HEK293T (cell line): ENCODE measurements around the gene AKAP7.

Experiments
- CTCF ChIA-PET: fragments of 350-600 bp; formaldehyde crosslinking; extraction: SDS; loops from one replicate; lab custom pipeline; 2021; ENCODE audit warnings: antibody characterized with exemption, inconsistent platforms; lab: Yijun Ruan, JAX
- POLR2A ChIA-PET: fragments of 350-600 bp; formaldehyde crosslinking; extraction: SDS; loops from one replicate; lab custom pipeline; 2020; ENCODE audit warnings: antibody characterized with exemption, inconsistent platforms; lab: Yijun Ruan, JAX
- DNase-seq: peaks from one replicate; pipeline ENCODE4 v3.0.0; 2012; ENCODE audit warnings: mixed read lengths; ENCODE audit errors: extremely low spot score
- ARNT ChIP-seq: fragments of 450-650 bp; IDR thresholded peaks from 2 replicates; pipeline ENCODE4 v1.6.1; 2017; ENCODE audit warnings: mild to moderate bottlenecking
- BHLHE40 ChIP-seq: fragments of 450-650 bp; IDR thresholded peaks from 2 replicates; pipeline ENCODE4 v1.6.1; 2016; ENCODE audit warnings: mild to moderate bottlenecking, moderate library complexity, borderline replicate concordance
- CTBP1 ChIP-seq: fragments of 450-650 bp; IDR thresholded peaks from 2 replicates; pipeline ENCODE4 v1.6.1; 2016; ENCODE audit warnings: borderline replicate concordance
- ELF4 ChIP-seq: fragments of 450-650 bp; IDR thresholded peaks from 2 replicates; pipeline ENCODE4 v1.6.1; 2017; ENCODE audit warnings: antibody characterized with exemption
- FOXA1 ChIP-seq: fragments of 450-650 bp; IDR thresholded peaks from 2 replicates; pipeline ENCODE4 v1.6.1; 2016; ENCODE audit warnings: mild to moderate bottlenecking
- FOXK2 ChIP-seq: fragments of 450-650 bp; IDR thresholded peaks from 2 replicates; pipeline ENCODE4 v1.6.1; 2016; ENCODE audit warnings: mild to moderate bottlenecking
- FOXM1 ChIP-seq: fragments of 450-650 bp; IDR thresholded peaks from 2 replicates; pipeline ENCODE4 v1.6.1; 2017; ENCODE audit warnings: mild to moderate bottlenecking, borderline replicate concordance
- HDGF ChIP-seq: fragments of 450-650 bp; IDR thresholded peaks from 2 replicates; pipeline ENCODE4 v1.6.1; 2017; ENCODE audit warnings: antibody characterized with exemption, borderline replicate concordance
- L3MBTL2 ChIP-seq: fragments of 450-650 bp; conservative IDR thresholded peaks from 2 replicates; pipeline ENCODE4 v1.6.1; 2016; ENCODE audit warnings: mild to moderate bottlenecking
- LEF1 ChIP-seq: fragments of 450-650 bp; IDR thresholded peaks from 2 replicates; pipeline ENCODE4 v1.6.1; 2017; ENCODE audit warnings: mild to moderate bottlenecking, borderline replicate concordance
- NFRKB ChIP-seq: fragments of 450-650 bp; IDR thresholded peaks from 2 replicates; pipeline ENCODE4 v1.6.1; 2016; ENCODE audit warnings: mild to moderate bottlenecking, moderate library complexity
- SP1 ChIP-seq: fragments of 450-650 bp; IDR thresholded peaks from 2 replicates; pipeline ENCODE4 v1.6.1; 2017
- SUZ12 ChIP-seq: fragments of 450-650 bp; IDR thresholded peaks from 2 replicates; pipeline ENCODE4 v1.6.1; 2016; ENCODE audit warnings: mild to moderate bottlenecking
- TARDBP ChIP-seq: fragments of 450-650 bp; IDR thresholded peaks from 2 replicates; pipeline ENCODE4 v1.6.1; 2016
- ZNF384 ChIP-seq: fragments of 450-650 bp; IDR thresholded peaks from 2 replicates; pipeline ENCODE4 v1.6.1; 2016
- TF ChIP-seq, protein P1 (sequence below): fragments of 450-650 bp; IDR thresholded peaks from 2 replicates; pipeline ENCODE4 v1.6.1; 2016

The AKAP7 gene

DNA sequence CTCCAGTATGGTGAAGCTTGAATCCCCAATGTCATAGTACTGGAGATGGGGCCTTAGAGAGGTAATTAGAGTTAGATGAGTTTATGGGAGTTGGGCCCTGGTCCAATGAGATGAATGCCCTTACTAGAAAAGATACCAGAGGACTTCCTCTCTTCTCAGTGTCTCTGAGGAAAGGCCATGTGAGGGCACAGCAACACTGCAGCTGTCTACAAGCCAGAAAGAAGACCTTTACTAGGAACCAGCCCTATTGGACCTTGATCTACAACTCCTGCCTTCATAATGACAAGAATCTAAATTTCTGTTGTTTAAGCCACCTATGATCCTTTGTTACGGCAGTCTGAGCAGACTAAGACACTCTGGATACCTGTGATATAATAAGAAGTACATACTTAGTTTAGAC, 31.4 kb upstream of the AKAP7 start:
- DNase-seq = no peak
- ChIA-PET CTCF (interaction anchor here (0.5 kb wide), 1 partner anchor 9 kb away, joined by 3 read pairs; no protein-coding TSS in a partner anchor), POLR2A (no interaction called here)
- no peak for TF ChIP-seq HDGF
- TF ChIP-seq ARNT = no peak
- no peak for TF ChIP-seq SUZ12
- no peak for TF ChIP-seq NFRKB
- no peak for TF ChIP-seq SP1
- no peak for TF ChIP-seq BHLHE40
- TF ChIP-seq FOXA1 = no peak
- no peak for TF ChIP-seq ELF4
- TF ChIP-seq L3MBTL2 = no peak
- no peak for TF ChIP-seq CTBP1
- no peak for TF ChIP-seq ZNF384
- TF ChIP-seq, protein P1, sequence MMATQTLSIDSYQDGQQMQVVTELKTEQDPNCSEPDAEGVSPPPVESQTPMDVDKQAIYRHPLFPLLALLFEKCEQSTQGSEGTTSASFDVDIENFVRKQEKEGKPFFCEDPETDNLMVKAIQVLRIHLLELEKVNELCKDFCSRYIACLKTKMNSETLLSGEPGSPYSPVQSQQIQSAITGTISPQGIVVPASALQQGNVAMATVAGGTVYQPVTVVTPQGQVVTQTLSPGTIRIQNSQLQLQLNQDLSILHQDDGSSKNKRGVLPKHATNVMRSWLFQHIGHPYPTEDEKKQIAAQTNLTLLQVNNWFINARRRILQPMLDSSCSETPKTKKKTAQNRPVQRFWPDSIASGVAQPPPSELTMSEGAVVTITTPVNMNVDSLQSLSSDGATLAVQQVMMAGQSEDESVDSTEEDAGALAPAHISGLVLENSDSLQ = no peak

DNA sequence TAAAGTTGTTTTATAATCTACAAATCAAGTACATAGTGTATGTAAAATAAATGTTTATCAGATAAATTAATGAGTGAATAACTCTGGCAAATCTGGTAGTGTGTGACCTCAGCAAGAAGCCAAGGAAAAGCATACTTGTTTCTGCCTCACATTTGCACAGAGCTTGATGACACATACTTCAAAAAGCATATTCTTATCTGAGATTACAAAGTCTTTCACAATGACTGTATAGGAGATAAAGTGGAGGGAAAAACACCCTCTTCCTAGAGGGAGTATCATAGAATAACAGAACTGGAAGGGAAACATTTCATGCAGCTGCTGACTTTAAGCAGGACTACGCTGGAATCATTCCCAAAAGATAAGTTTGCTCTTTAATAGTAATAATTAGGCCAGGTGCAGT, 28.1 kb upstream of the AKAP7 start:
- TF ChIP-seq NFRKB = no peak
- no peak for TF ChIP-seq L3MBTL2
- TF ChIP-seq FOXA1 = no peak
- TF ChIP-seq BHLHE40 = no peak
- no peak for TF ChIP-seq LEF1
- TF ChIP-seq ARNT = no peak
- TF ChIP-seq, protein P1 = no peak
- TF ChIP-seq CTBP1 = no peak
- no peak for TF ChIP-seq SUZ12
- TF ChIP-seq SP1 = no peak
- TF ChIP-seq ZNF384 = no peak
- TF ChIP-seq HDGF = no peak
- no peak for TF ChIP-seq TARDBP
- no peak for TF ChIP-seq FOXK2
- no peak for TF ChIP-seq FOXM1
- no peak for TF ChIP-seq ELF4
- no peak for DNase-seq
- POLR2A ChIA-PET = no interaction called here
- CTCF ChIA-PET = no interaction called here

DNA sequence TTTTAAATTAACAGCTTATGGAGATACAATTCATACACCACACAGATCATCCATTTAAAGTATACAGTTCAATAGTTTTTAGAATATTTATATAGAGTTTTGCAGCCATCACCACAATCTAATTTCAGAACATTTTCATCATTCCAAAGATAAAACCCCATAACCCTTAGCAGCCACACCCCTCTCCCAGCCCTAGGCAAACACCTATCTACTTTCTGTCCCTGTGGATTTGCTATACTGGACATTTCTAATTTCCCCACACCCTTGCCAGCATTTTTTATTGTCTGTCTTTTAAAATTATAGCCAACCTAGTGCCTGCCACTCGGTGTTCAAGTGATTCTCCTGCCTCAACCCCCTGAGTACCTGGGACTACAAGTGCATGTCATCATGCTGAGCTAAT, 23.0 kb upstream of the AKAP7 start:
- no peak for DNase-seq
- ChIA-PET POLR2A (no interaction called here), CTCF (interaction anchor here (0.6 to 1.4 kb wide), 2 partner anchors 45 to 227 kb away, joined by 3 to 6 read pairs; no protein-coding TSS in a partner anchor)
- TF ChIP-seq L3MBTL2 = no peak
- TF ChIP-seq SUZ12 = no peak
- TF ChIP-seq HDGF = no peak

DNA sequence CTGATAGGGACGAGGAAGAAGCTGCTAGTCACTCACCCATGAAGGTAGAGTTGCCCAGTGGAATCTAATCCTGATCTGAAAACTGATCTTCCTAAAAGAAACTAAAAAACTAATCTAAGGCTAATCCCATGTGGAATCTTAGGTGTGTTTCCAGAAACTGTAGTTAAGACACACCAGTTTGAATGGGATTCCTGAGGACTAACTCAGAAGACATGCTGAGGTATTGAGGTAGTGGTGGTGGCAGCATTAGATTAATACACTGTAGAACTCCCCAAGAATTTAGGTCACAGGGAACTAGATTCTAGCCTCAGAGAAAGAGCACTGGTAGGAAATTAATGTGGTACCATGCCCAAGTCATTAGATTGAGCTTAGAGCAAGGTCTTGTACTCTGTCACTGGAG, 19.6 kb upstream of the AKAP7 start:
- TF ChIP-seq SUZ12 = no peak
- TF ChIP-seq ZNF384 = no peak
- TF ChIP-seq NFRKB = no peak
- no peak for TF ChIP-seq HDGF
- ChIA-PET CTCF (interaction anchor here (1.3 to 3.5 kb wide), 3 partner anchors 228 to 237 kb away, joined by 3 to 33 read pairs (median 3); no protein-coding TSS in a partner anchor), POLR2A (no interaction called here)
- no peak for DNase-seq

DNA sequence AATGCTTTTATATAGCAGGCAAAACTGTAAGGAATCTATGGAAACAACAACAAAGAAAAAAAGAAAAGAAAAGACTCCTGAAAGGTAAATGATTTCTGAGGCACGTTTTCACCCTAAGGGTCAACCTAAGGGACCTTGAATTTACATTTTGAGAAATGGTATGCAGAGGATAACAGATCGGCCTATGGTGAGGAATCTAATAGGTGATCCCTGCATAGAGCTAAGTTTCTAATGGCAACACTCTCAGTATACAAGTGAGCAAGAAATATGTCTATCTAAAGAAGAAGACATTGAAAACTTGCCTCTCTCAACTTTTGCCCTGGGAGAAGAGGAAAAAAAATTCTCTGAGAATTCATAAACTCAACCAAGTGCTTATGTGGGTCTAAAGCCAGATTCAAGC, 18.9 kb upstream of the AKAP7 start:
- ChIA-PET POLR2A (interaction anchor here (1.0 kb wide), 1 partner anchor 19 kb away, joined by 3 read pairs; the partner anchor contains the start of gene AKAP7), CTCF (interaction anchor here (1.3 to 3.5 kb wide), 5 partner anchors 13 to 237 kb away, joined by 3 to 33 read pairs (median 4); no protein-coding TSS in a partner anchor)
- TF ChIP-seq BHLHE40 (no peak), HDGF (no peak), NFRKB (no peak), SP1 (no peak), CTBP1 (no peak), SUZ12 (no peak), ELF4 (no peak), L3MBTL2 (no peak), LEF1 (no peak), FOXA1 (no peak), ZNF384 (no peak), ARNT (no peak), FOXK2 (no peak), FOXM1 (no peak), TARDBP (no peak)
- TF ChIP-seq, protein P1 = no peak
- no peak for DNase-seq

DNA sequence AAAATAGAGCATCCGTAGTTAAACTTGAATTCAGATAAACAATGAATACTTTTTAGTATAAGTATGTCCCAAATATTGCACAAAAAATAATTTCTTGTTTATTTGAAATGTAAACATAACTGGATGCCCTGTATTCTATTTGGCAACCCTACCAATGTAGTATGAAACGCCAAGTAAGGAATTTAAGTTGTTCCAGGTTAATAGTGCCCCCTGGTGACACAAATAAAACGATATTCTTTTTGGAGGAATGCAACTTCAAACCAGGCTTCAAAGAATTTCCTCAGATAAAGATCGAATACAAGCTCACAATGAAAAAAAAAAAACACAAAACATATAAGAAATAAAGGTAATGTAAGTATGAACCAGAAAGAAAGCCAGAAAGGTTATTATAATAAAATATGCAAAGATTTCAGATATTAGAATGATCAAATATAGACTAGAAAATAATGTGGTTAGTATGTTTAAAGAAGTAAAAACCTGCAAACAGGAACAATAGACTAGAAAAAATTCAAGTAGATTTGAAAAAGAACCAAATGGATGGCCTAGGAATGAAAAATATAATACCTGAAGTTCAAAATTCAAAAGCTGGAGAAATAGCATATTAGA, 18.4 kb upstream of the AKAP7 start:
- ChIA-PET POLR2A (interaction anchor here (1.0 kb wide), 1 partner anchor 19 kb away, joined by 3 read pairs; the partner anchor contains the start of gene AKAP7), CTCF (interaction anchor here (0.6 to 3.5 kb wide), 6 partner anchors 13 to 238 kb away, joined by 3 to 33 read pairs (median 4); no protein-coding TSS in a partner anchor)
- peak; percentile 47 for DNase-seq
- no peak for TF ChIP-seq SP1
- TF ChIP-seq ARNT = no peak
- TF ChIP-seq LEF1 = no peak
- no peak for TF ChIP-seq TARDBP
- TF ChIP-seq HDGF = no peak
- no peak for TF ChIP-seq CTBP1
- no peak for TF ChIP-seq SUZ12
- no peak for TF ChIP-seq BHLHE40
- TF ChIP-seq FOXA1 = no peak
- TF ChIP-seq FOXM1 = no peak
